ENCODE data around the gene UBE2E2.

DNA sequence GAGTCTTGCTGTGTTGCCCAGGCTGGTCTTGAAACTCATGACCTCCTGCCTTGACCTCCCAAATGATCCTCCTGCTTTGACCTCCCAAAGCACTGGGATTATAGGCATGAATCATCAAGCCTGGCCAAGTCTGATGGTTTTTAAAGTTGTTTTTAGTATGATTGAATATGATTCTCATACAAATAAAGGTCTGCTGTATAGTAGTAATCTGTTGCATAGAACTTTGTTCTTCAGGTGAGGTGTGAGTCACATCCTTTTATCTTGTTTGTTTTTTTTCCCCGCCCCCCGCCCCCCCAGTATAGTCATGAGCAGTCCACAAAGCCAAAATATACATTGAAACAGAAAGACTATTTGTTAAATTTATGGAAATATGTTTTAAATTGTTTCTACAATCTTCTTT, 39.0 kb downstream of the UBE2E2 start:
- TF ChIP-seq, protein P1, sequence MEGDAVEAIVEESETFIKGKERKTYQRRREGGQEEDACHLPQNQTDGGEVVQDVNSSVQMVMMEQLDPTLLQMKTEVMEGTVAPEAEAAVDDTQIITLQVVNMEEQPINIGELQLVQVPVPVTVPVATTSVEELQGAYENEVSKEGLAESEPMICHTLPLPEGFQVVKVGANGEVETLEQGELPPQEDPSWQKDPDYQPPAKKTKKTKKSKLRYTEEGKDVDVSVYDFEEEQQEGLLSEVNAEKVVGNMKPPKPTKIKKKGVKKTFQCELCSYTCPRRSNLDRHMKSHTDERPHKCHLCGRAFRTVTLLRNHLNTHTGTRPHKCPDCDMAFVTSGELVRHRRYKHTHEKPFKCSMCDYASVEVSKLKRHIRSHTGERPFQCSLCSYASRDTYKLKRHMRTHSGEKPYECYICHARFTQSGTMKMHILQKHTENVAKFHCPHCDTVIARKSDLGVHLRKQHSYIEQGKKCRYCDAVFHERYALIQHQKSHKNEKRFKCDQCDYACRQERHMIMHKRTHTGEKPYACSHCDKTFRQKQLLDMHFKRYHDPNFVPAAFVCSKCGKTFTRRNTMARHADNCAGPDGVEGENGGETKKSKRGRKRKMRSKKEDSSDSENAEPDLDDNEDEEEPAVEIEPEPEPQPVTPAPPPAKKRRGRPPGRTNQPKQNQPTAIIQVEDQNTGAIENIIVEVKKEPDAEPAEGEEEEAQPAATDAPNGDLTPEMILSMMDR (conservative IDR thresholded peaks at IDR 0.05; ENCODE audit: low read length), result no peak
- no peak for TF ChIP-seq EZH2phosphoT487 (IDR thresholded peaks at IDR 0.05; ENCODE audit: borderline replicate concordance, low read depth, low read length)

Data from OCI-LY7 (cell line).